A549 (cell line): ENCODE results near the gene PPM1J. TPM values are rescaled to one million over a fixed set of nuclear protein-coding genes. Genes with fewer than 3 reads are reported as not detected.
A peak's percentile ranks its signal among the peaks of the same experiment; 100 is the strongest.

Experiments used
- ATAC-seq, 2 experiments: fragments of 200-7000 bp in 1 of 2; fragments of >200 bp in 1 of 2; cut with Nextera tagmentation in 1 of 2; cut with Tn5 transposase in 1 of 2; 3 replicates each; pipeline versions ENCODE4 v1.8.0 to v1.9.1; 2018 to 2020; ENCODE audit warnings: mild to moderate bottlenecking in 1 of 2, moderate library complexity in 1 of 2
- CTCF ChIA-PET: fragments of 300-600 bp; sonication (Branson Sonifier 250); formaldehyde crosslinking; extraction: SDS; loops from one replicate; lab custom pipeline; 2021; ENCODE audit warnings: antibody characterized with exemption, inconsistent platforms; lab: Yijun Ruan, JAX
- POLR2A ChIA-PET: fragments of 350-600 bp; formaldehyde crosslinking; extraction: SDS; loops from one replicate; lab custom pipeline; 2021; ENCODE audit warnings: antibody characterized with exemption, inconsistent platforms; lab: Yijun Ruan, JAX
- DNase-seq, 2 experiments: peaks; one replicate each; pipeline versions ENCODE4 v3.0.0 to v3.0.0-alpha.2; 2011 to 2016; ENCODE audit warnings: low read depth in 1 of 2, low spot score in 1 of 2
- FAIRE-seq: peaks from 2 replicates; lab custom pipeline; 2011; peaks lifted over from hg19 to GRCh38; lab: Jason Lieb, UNC
- H3K27ac ChIP-seq, 2 experiments: fragments of >200 bp; sonication (Bioruptor Twin); formaldehyde crosslinking; 3 replicates each; pipeline ENCODE4 v1.5.1; 2016 to 2017
- H3K4me1 ChIP-seq: fragments of >200 bp; sonication (Bioruptor Twin); formaldehyde crosslinking; 3 replicates; pipeline ENCODE4 v1.6.1; 2016
- H3K4me2 ChIP-seq: fragments of >200 bp; sonication (Bioruptor Twin); formaldehyde crosslinking; 3 replicates; pipeline ENCODE4 v1.6.1; 2016
- H3K4me3 ChIP-seq: fragments of >200 bp; sonication (Bioruptor Twin); formaldehyde crosslinking; 3 replicates; pipeline ENCODE4 v1.5.1; 2016
- H3K9me3 ChIP-seq: fragments of >200 bp; sonication (Bioruptor Twin); formaldehyde crosslinking; 3 replicates; pipeline ENCODE4 v1.6.1; 2016
- BHLHE40 ChIP-seq: IDR thresholded peaks from 2 replicates; pipeline ENCODE4 v1.6.1; 2012; ENCODE audit warnings: low read depth, low read length, inconsistent platforms
- CBX2 ChIP-seq: fragments of 200-600 bp; sonication (generic); IDR thresholded peaks from 2 replicates; pipeline ENCODE4 v1.6.1; 2016; ENCODE audit warnings: low read depth, mild to moderate bottlenecking, borderline replicate concordance
- CEBPB ChIP-seq, 2 experiments: fragments of >200 bp in 1 of 2; sonication (Bioruptor Twin) in 1 of 2; formaldehyde crosslinking in 1 of 2; IDR thresholded peaks; 2 replicates each; pipeline ENCODE4 v1.6.1; 2012 to 2016
- GATA3 ChIP-seq: IDR thresholded peaks from 2 replicates; pipeline ENCODE4 v1.6.1; 2012; ENCODE audit warnings: borderline replicate concordance
- JUN ChIP-seq, 2 experiments: fragments of >200 bp; sonication (Bioruptor Twin); formaldehyde crosslinking; IDR thresholded peaks; 2 replicates in 1 of 2; 3 replicates in 1 of 2; pipeline ENCODE4 v1.6.1; 2016 to 2017
- NPAS2 ChIP-seq: fragments of 250-450 bp; sonication (Bioruptor Pico); IDR thresholded peaks from 2 replicates; pipeline ENCODE4 v1.8.0; 2022; ENCODE audit warnings: mild to moderate bottlenecking, moderate library complexity, borderline replicate concordance
- RAD21 ChIP-seq, 2 experiments: fragments of >200 bp in 1 of 2; sonication (Bioruptor Twin) in 1 of 2; formaldehyde crosslinking in 1 of 2; IDR thresholded peaks in 1 of 2; conservative IDR thresholded peaks in 1 of 2; 2 replicates in 1 of 2; 3 replicates in 1 of 2; pipeline ENCODE4 v1.6.1; 2012 to 2018; ENCODE audit warnings: inconsistent platforms in 1 of 2
- RFX5 ChIP-seq: fragments of 450-650 bp; IDR thresholded peaks from 2 replicates; pipeline ENCODE4 v1.7.1; 2014; ENCODE audit warnings: antibody characterized with exemption, mild to moderate bottlenecking, moderate library complexity
- RNF2 ChIP-seq: fragments of 200-600 bp; sonication (generic); IDR thresholded peaks from 2 replicates; pipeline ENCODE4 v1.6.1; 2016; ENCODE audit warnings: low read depth, mild to moderate bottlenecking, antibody characterized with exemption, moderate library complexity, borderline replicate concordance
- ZC3H11A ChIP-seq: fragments of 450-650 bp; IDR thresholded peaks from 2 replicates; pipeline ENCODE4 v1.6.1; 2014; ENCODE audit warnings: antibody characterized with exemption, mild to moderate bottlenecking
- ZNF302 ChIP-seq: fragments of 250-450 bp; sonication (Bioruptor Pico); IDR thresholded peaks from 2 replicates; pipeline ENCODE4 v1.9.0; 2021; ENCODE audit warnings: inconsistent platforms, mild to moderate bottlenecking, moderate library complexity
- WGBS: methylation state at CpG from one replicate; pipeline ENCODE4 v1.1.6; 2017; ENCODE audit errors: missing lambda C conversion rate; 5-methylcytosine and 5-hydroxymethylcytosine counted together
- polyA plus RNA-seq, 4 experiments: library from polyadenylated mRNA; depleted of rRNA in 3 of 4; stranded (reverse); fragments of >200 nt; fragmentation: RNase III in 1 of 4; extraction: RNeasy Plus Mini Kit Qiagen cat#74134 plus additional on column Dnase treatment in 1 of 4; gene quantifications; 2 replicates in 3 of 4; 3 replicates in 1 of 4; pipeline ENCODE4 v1.2.3, GENCODE V29; 2011 to 2017
- TF ChIP-seq, protein P1 (sequence below): fragments of >200 bp; sonication (Bioruptor Twin); formaldehyde crosslinking; IDR thresholded peaks from 3 replicates; pipeline ENCODE4 v1.6.1; 2016
- TF ChIP-seq, protein P2 (sequence below): fragments of 250-450 bp; sonication (Bioruptor Pico); IDR thresholded peaks from 2 replicates; pipeline ENCODE4 v1.5.0; 2020; ENCODE audit warnings: low read depth, mild to moderate bottlenecking, moderate library complexity
- TF ChIP-seq, protein P3 (sequence below): fragments of 150-350 bp; IDR thresholded peaks from 2 replicates; pipeline ENCODE4 v1.6.1; 2014; ENCODE audit warnings: low read depth, mild to moderate bottlenecking, low read length
- TF ChIP-seq, protein P4 (sequence below): IDR thresholded peaks from 2 replicates; pipeline ENCODE4 v1.6.1; 2012
- TF ChIP-seq, protein P5 (sequence below): fragments of >200 bp; sonication (Bioruptor Twin); formaldehyde crosslinking; IDR thresholded peaks from 3 replicates; pipeline ENCODE4 v1.5.1; 2016
- TF ChIP-seq, protein P6 (sequence below): IDR thresholded peaks from 2 replicates; pipeline ENCODE4 v1.6.1; 2012

Gene PPM1J
- polyA plus RNA-seq, 2 of the 4 experiments (the other 2 are of a cell fraction), result 0.32 to 0.62 TPM

DNA sequence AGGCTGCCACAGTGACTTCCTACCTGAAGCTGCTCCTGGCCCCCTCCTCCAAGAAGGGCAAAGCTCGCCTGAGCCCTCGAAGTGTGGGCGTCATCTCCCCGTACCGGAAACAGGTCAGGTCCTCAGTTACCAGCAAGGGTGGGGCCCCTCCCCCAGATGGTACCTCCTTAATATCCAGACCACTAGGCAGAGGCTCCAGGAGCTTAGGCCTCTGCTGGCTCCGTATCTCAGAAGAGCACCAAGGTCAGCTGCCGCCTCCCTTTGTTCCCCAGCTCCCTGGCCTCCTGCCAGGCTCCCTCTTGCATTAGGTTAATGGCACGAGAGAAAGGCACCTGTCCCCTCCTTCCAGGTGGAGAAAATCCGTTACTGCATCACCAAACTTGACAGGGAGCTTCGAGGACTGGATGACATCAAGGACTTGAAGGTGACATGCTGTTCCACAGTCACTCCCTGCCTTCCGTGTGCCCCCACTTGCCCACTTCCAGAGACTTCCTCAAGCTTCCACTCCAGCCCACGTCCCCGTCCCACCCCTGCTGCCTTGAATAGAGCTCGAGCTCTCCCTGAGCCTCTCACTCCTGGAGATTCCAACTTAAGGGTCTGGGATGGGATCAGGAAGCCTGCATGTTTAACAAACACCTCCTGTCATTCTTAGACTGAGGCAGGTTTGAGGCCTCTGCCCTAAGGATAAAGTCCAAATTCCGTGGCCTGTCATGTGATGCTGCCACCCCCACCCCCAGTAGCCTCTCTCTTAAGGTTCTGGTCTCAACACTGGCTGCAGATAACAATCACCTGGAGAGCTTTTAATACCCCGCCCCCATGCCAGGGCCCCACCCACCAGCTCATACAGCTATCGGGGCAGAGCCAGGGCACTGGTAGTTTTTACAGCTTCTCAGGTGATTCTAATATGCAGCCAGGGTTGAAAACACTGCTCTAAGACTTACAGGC, 16.5 kb downstream of the PPM1J start:
- FAIRE-seq (no peak), ATAC-seq (peak in 1 of 2 experiments; percentile 9; a peak in 1 of 6 replicates), DNase-seq (no peak)
- Histone ChIP-seq H3K27ac (peak overlapping the region; percentile 81 to 100; a peak in 5 of 6 replicates), H3K4me2 (peak overlapping the region; percentile 86), H3K9me3 (no peaks in the 10 kb centered on the region), H3K4me1 (peaks cover 54% of the 10 kb centered on the region), H3K4me3 (no peak overlapping the region)
- ChIA-PET POLR2A (no interaction called here), CTCF (interaction anchor here (0.7 to 2.0 kb wide), 6 partner anchors 9 to 197 kb away, joined by 3 to 7 read pairs (median 3); no protein-coding TSS in a partner anchor)
- TF ChIP-seq JUN (IDR thresholded peaks at IDR 0.05) (0 out of 5 replicates have a peak, but pooled peaks of 1 of the 2 experiments have one; percentile 18), CBX2 (no peak)
- WGBS, result 74% methylated on average over 14 of the region's 17 CpGs

DNA sequence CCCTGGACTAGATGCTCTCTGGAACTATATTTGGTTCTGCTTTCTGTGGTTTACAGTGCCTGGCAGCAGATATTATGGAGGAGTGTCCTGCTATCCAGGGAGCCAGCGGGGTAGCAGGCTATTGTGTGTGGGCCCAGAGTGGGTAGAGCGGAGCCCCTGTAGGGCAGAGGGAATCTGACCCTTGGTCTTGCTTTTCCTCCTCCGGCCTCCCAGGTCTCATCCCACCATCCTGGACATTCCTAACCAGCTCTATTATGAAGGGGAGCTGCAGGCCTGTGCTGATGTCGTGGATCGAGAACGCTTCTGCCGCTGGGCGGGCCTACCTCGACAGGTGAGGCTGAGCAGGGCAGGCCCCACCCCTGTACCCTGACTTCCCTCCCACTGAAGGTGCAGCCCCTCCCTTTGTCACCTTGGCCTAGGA, 17.3 kb downstream of the PPM1J start:
- no peak overlapping the region for H3K27ac ChIP-seq
- TF ChIP-seq, protein P1, sequence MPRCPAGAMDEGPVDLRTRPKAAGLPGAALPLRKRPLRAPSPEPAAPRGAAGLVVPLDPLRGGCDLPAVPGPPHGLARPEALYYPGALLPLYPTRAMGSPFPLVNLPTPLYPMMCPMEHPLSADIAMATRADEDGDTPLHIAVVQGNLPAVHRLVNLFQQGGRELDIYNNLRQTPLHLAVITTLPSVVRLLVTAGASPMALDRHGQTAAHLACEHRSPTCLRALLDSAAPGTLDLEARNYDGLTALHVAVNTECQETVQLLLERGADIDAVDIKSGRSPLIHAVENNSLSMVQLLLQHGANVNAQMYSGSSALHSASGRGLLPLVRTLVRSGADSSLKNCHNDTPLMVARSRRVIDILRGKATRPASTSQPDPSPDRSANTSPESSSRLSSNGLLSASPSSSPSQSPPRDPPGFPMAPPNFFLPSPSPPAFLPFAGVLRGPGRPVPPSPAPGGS, result no peak
- TF ChIP-seq, protein P2, sequence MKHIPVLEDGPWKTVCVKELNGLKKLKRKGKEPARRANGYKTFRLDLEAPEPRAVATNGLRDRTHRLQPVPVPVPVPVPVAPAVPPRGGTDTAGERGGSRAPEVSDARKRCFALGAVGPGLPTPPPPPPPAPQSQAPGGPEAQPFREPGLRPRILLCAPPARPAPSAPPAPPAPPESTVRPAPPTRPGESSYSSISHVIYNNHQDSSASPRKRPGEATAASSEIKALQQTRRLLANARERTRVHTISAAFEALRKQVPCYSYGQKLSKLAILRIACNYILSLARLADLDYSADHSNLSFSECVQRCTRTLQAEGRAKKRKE (CRISPR knock-in tag), result no peak
- TF ChIP-seq, protein P3, sequence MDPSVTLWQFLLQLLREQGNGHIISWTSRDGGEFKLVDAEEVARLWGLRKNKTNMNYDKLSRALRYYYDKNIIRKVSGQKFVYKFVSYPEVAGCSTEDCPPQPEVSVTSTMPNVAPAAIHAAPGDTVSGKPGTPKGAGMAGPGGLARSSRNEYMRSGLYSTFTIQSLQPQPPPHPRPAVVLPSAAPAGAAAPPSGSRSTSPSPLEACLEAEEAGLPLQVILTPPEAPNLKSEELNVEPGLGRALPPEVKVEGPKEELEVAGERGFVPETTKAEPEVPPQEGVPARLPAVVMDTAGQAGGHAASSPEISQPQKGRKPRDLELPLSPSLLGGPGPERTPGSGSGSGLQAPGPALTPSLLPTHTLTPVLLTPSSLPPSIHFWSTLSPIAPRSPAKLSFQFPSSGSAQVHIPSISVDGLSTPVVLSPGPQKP, result no peak
- no peak for TF ChIP-seq NPAS2 (CRISPR knock-in tag)
- TF ChIP-seq, protein P4, sequence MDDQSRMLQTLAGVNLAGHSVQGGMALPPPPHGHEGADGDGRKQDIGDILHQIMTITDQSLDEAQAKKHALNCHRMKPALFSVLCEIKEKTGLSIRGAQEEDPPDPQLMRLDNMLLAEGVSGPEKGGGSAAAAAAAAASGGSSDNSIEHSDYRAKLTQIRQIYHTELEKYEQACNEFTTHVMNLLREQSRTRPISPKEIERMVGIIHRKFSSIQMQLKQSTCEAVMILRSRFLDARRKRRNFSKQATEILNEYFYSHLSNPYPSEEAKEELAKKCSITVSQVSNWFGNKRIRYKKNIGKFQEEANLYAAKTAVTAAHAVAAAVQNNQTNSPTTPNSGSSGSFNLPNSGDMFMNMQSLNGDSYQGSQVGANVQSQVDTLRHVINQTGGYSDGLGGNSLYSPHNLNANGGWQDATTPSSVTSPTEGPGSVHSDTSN, result no peak
- TF ChIP-seq CEBPB (IDR thresholded peaks at IDR 0.05), result no peak
- TF ChIP-seq ZNF302 (CRISPR knock-in tag), result no peak
- TF ChIP-seq, protein P5, sequence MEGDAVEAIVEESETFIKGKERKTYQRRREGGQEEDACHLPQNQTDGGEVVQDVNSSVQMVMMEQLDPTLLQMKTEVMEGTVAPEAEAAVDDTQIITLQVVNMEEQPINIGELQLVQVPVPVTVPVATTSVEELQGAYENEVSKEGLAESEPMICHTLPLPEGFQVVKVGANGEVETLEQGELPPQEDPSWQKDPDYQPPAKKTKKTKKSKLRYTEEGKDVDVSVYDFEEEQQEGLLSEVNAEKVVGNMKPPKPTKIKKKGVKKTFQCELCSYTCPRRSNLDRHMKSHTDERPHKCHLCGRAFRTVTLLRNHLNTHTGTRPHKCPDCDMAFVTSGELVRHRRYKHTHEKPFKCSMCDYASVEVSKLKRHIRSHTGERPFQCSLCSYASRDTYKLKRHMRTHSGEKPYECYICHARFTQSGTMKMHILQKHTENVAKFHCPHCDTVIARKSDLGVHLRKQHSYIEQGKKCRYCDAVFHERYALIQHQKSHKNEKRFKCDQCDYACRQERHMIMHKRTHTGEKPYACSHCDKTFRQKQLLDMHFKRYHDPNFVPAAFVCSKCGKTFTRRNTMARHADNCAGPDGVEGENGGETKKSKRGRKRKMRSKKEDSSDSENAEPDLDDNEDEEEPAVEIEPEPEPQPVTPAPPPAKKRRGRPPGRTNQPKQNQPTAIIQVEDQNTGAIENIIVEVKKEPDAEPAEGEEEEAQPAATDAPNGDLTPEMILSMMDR, result no peak
- no peak for TF ChIP-seq BHLHE40
- no peak for TF ChIP-seq RFX5
- TF ChIP-seq, protein P6, sequence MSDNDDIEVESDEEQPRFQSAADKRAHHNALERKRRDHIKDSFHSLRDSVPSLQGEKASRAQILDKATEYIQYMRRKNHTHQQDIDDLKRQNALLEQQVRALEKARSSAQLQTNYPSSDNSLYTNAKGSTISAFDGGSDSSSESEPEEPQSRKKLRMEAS, result no peak
- TF ChIP-seq GATA3, result no peak
- TF ChIP-seq ZC3H11A, result no peak
- TF ChIP-seq RNF2, result no peak
- no peak for TF ChIP-seq RAD21 (conservative IDR thresholded peaks at IDR 0.05 in 1 of 2, IDR thresholded peaks at IDR 0.05 in 1 of 2)
- FAIRE-seq (no peak), DNase-seq (no peak), ATAC-seq (no peak)
- 92% methylated on average over 9 of the region's 9 CpGs for WGBS
- no peak overlapping the region for H3K4me3 ChIP-seq
- H3K9me3 ChIP-seq, result no peaks in the 10 kb centered on the region
- H3K4me1 ChIP-seq, result peaks cover 46% of the 10 kb centered on the region
- POLR2A ChIA-PET, result no interaction called here
- CTCF ChIA-PET, result interaction anchor here (1.4 to 1.8 kb wide), 4 partner anchors 10 to 196 kb away, joined by 3 to 6 read pairs (median 4); no protein-coding TSS in a partner anchor
- H3K4me2 ChIP-seq, result no peak overlapping the region
